OCI-M1 (cell line): ENCODE results near the gene PLEKHA8.

ENCODE experiments used
- DNase-seq: peaks from one replicate; lab custom pipeline; 2025; lab: John Stamatoyannopoulos, UW

PLEKHA8 gene

GRCh38 chr7:30028216-30028748 is at the start of gene PLEKHA8:
TSS of gene PLEKHA8 (plus strand) at chr7:30028412. CDS start at chr7:30028763, 351 bp downstream.
- peak; percentile 87 for DNase-seq

- DNase-seq: no peak
Measured at GRCh38 chr7:29980151-29980550, 48.1 kb upstream of the PLEKHA8 start.

- no peak for DNase-seq
Measured at GRCh38 chr7:29987083-29987482, 41.1 kb upstream of the PLEKHA8 start.

- DNase-seq: no peak
Measured at GRCh38 chr7:29987811-29988317, 40.3 kb upstream of the PLEKHA8 start.

GRCh38 chr7:29988424-29989256 is 39.6 kb upstream of the PLEKHA8 start:
- DNase-seq: no peak

- no peak for DNase-seq
Measured at GRCh38 chr7:29989257-29989995, 38.8 kb upstream of the PLEKHA8 start, which contains the start of gene SCRN1. TSS of gene SCRN1 (minus strand) at chr7:29989801. CDS start at chr7:29969067, 20,734 bp downstream.

- no peak for DNase-seq
Measured at GRCh38 chr7:29990931-29991330, 37.3 kb upstream of the PLEKHA8 start.

GRCh38 chr7:29991937-29992336 is 36.3 kb upstream of the PLEKHA8 start:
- no peak for DNase-seq

GRCh38 chr7:29993140-29993539 is 35.1 kb upstream of the PLEKHA8 start:
- DNase-seq: no peak

- no peak for DNase-seq
Measured at GRCh38 chr7:29995652-29996051, 32.6 kb upstream of the PLEKHA8 start.

GRCh38 chr7:29996321-29996720 is 31.9 kb upstream of the PLEKHA8 start:
- no peak for DNase-seq

- no peak for DNase-seq
Measured at GRCh38 chr7:29998489-29998888, 29.7 kb upstream of the PLEKHA8 start.

GRCh38 chr7:30001998-30002397 is 26.2 kb upstream of the PLEKHA8 start:
- DNase-seq: no peak

GRCh38 chr7:30003098-30003497 is 25.1 kb upstream of the PLEKHA8 start:
- no peak for DNase-seq

- DNase-seq: no peak
Measured at GRCh38 chr7:30005464-30005863, 22.7 kb upstream of the PLEKHA8 start.

GRCh38 chr7:30010021-30010420 is 18.2 kb upstream of the PLEKHA8 start:
- no peak for DNase-seq

- no peak for DNase-seq
Measured at GRCh38 chr7:30012757-30013156, 15.5 kb upstream of the PLEKHA8 start.

GRCh38 chr7:30018451-30018850 is 9.8 kb upstream of the PLEKHA8 start:
- no peak for DNase-seq

GRCh38 chr7:30019387-30019786 is 8.8 kb upstream of the PLEKHA8 start:
- DNase-seq: peak; percentile 6

GRCh38 chr7:30019960-30020359 is 8.3 kb upstream of the PLEKHA8 start:
- no peak for DNase-seq

GRCh38 chr7:30020535-30020934 is 7.7 kb upstream of the PLEKHA8 start:
- no peak for DNase-seq

- DNase-seq: no peak
Measured at GRCh38 chr7:30022991-30023390, 5.2 kb upstream of the PLEKHA8 start.

- no peak for DNase-seq
Measured at GRCh38 chr7:30023524-30023923, 4.7 kb upstream of the PLEKHA8 start.
